Cardiac muscle cell (in vitro differentiated cells and primary cell): ENCODE results near the gene SKA3. TPM values are rescaled to one million over a fixed set of nuclear protein-coding genes. Genes with fewer than 3 reads are reported as not detected.
"Not testable (repeated sequence)": the region's sequence is repeated elsewhere in the genome, so short reads cannot be mapped to it uniquely, and the experiment has no call there.

Experiments used
- DNase-seq, 2 donors: peaks; one replicate each; pipeline versions ENCODE4 v3.0.0 to v3.0.0-alpha.2; 2010 to 2017; ENCODE audit warnings: low read depth in 1 of 2, low spot score in 1 of 2
- H3K27ac ChIP-seq: fragments of 200-600 bp; sonication (generic); 2 replicates; pipeline ENCODE4 v1.5.1; 2016
- H3K27me3 ChIP-seq: fragments of 200-600 bp; sonication (generic); 2 replicates; pipeline ENCODE4 v1.6.0; 2016; ENCODE audit warnings: control low read depth
- H3K36me3 ChIP-seq: fragments of 200-600 bp; sonication (generic); 2 replicates; pipeline ENCODE4 v1.5.1; 2016; ENCODE audit warnings: control low read depth
- H3K4me1 ChIP-seq: fragments of 200-600 bp; sonication (generic); 2 replicates; pipeline ENCODE4 v1.8.1; 2017; ENCODE audit warnings: low read depth, mild to moderate bottlenecking, mixed run types
- H3K4me3 ChIP-seq: fragments of 200-600 bp; sonication (generic); 2 replicates; pipeline ENCODE4 v1.5.1; 2016; ENCODE audit warnings: mild to moderate bottlenecking
- H3K9me3 ChIP-seq: fragments of 200-600 bp; sonication (generic); 2 replicates; pipeline ENCODE4 v1.5.1; 2017; ENCODE audit warnings: low read depth, mild to moderate bottlenecking, control low read depth
- polyA plus RNA-seq: library from polyadenylated mRNA; unstranded; fragments of >200 nt; fragmentation: Nextera tagmentation; extraction: Ambion mirVana; gene quantifications from 2 replicates; pipeline ENCODE4 v1.2.1, GENCODE V29; 2016
- total RNA-seq: library from RNA; depleted of rRNA; stranded (reverse); fragments of >200 nt; gene quantifications from 2 replicates; pipeline ENCODE4 v1.2.3, GENCODE V29; 2016
- TF ChIP-seq, protein P1 (sequence below): IDR thresholded peaks from 2 replicates; pipeline ENCODE4 v1.5.1; 2012; ENCODE audit warnings: low read depth, mild to moderate bottlenecking, low read length

SKA3 gene
- total and polyA plus RNA-seq, 2 experiments from 2014 or later: 5.1 to 7.8 TPM

DNA sequence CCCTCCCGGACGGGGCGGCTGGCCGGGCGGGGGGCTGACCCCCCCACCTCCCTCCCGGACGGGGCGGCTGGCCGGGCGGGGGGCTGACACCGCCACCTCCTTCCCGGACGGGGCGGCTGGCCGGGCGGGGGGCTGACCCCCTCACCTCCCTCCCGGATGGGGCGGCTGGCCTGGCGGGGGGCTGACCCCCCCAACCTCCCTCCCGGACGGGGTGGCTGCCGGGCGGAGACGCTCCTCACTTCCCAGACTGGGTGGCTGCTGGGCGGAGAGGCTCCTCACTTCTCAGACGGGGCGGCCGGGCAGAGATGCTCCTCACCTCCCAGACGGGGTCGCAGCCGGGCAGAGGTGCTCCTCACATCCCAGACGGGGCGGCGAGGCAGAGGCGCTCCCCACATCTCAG is 10.1 kb upstream of the SKA3 start:
- not testable (repeated sequence) for DNase-seq

DNA sequence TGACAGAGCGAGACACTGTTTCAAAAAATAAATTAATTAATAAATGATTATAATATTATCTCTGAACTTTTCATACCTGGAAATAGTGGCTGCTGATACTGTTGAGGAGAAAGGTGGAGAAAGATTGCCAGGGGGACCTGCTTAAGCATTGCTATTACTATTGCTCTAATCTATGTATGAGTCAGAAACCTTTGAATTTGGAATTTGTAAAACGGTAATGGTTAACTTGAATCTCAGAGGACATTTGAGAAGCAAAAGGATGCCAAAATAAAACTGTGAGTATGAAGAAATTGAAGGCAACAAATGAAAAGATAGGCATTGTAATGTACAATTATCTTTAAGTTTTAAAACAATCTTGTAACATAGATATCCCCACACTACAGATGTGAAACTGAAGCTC is 5.3 kb upstream of the SKA3 start:
- TF ChIP-seq, protein P1, sequence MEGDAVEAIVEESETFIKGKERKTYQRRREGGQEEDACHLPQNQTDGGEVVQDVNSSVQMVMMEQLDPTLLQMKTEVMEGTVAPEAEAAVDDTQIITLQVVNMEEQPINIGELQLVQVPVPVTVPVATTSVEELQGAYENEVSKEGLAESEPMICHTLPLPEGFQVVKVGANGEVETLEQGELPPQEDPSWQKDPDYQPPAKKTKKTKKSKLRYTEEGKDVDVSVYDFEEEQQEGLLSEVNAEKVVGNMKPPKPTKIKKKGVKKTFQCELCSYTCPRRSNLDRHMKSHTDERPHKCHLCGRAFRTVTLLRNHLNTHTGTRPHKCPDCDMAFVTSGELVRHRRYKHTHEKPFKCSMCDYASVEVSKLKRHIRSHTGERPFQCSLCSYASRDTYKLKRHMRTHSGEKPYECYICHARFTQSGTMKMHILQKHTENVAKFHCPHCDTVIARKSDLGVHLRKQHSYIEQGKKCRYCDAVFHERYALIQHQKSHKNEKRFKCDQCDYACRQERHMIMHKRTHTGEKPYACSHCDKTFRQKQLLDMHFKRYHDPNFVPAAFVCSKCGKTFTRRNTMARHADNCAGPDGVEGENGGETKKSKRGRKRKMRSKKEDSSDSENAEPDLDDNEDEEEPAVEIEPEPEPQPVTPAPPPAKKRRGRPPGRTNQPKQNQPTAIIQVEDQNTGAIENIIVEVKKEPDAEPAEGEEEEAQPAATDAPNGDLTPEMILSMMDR: no peak
- no peak for DNase-seq
- no peaks in the 10 kb centered on the region for H3K36me3 ChIP-seq
- no peak overlapping the region for H3K4me3 ChIP-seq
- H3K4me1 ChIP-seq: peaks cover 3% of the 10 kb centered on the region
- H3K27ac ChIP-seq: no peak overlapping the region
- H3K27me3 ChIP-seq: no peaks in the 10 kb centered on the region
- H3K9me3 ChIP-seq: no peaks in the 10 kb centered on the region

More for the DNA sequence above, 10.1 kb upstream of the SKA3 start:
- H3K9me3 ChIP-seq, H3K4me1 ChIP-seq, H3K36me3 ChIP-seq, H3K4me3 ChIP-seq, H3K27ac ChIP-seq, H3K27me3 ChIP-seq: not testable (repeated sequence)

DNA sequence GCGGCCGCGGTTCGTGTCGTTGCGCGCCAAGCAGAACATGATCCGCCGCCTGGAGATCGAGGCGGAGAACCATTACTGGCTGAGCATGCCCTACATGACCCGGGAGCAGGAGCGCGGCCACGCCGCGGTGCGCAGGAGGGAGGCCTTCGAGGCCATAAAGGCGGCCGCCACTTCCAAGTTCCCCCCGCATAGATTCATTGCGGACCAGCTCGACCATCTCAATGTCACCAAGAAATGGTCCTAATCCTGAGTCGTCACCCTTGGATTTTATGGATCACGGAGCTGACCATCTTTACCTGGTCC is 581 bp upstream of the SKA3 start:
- H3K27ac ChIP-seq: peak overlapping the region; percentile 96
- no peaks in the 10 kb centered on the region for H3K9me3 ChIP-seq
- H3K27me3 ChIP-seq: no peaks in the 10 kb centered on the region
- DNase-seq: no peak
- peaks cover 6% of the 10 kb centered on the region for H3K4me1 ChIP-seq
- TF ChIP-seq, protein P1: no peak
- H3K4me3 ChIP-seq: peak overlapping the region; percentile 89
- H3K36me3 ChIP-seq: no peaks in the 10 kb centered on the region

DNA sequence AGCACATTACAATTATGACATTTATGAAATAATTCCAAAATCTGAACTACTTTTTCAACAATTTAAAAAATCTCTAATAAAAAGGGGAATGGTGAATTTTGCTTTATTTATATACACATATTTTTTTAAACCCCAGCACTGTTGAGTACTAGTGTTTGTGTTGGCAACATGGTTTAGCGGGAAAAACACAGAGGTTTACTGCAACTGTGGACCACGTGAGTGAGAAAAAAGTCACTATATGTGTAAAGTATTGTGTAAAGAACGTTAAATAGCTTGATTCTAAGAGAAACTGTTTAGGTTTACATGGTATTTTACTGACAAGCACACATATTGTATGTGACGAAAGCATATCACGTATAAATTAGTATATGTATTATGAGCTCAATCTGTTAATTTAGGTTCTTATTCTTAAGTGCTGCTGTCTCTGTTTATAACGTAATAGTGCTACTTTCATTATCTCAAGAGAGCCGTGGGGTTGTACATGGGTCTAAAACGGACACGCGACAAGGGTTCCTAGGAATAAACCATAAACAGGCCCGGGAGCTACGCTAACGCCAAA is 617 bp downstream of the SKA3 start:
- no peaks in the 10 kb centered on the region for H3K27me3 ChIP-seq
- H3K4me3 ChIP-seq: peak overlapping the region; percentile 89
- H3K27ac ChIP-seq: peak overlapping the region; percentile 96
- peaks cover 6% of the 10 kb centered on the region for H3K4me1 ChIP-seq
- TF ChIP-seq, protein P1: no peak
- no peaks in the 10 kb centered on the region for H3K36me3 ChIP-seq
- peak in 1 of 2 donors; percentile 44 for DNase-seq
- no peaks in the 10 kb centered on the region for H3K9me3 ChIP-seq

DNA sequence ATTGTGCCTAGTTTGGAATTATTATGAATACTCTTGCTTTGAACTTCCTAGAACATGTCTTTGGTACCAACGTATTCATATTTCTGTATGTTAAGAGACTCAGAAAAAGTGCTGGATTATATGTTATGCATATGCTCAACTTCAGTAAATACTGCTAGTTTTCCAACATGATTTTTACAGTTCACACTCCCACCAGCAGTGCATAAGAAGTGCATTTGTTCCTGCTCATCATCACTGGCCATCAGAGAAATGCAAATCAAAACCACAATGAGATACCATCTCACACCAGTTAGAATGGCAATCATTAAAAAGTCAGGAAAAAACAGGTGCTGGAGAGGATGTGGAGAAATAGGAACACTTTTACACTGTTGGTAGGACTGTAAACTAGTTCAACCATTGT is 2.6 kb downstream of the SKA3 start:
- H3K4me3 ChIP-seq, H3K27me3 ChIP-seq, H3K4me1 ChIP-seq, H3K36me3 ChIP-seq, H3K9me3 ChIP-seq, DNase-seq, H3K27ac ChIP-seq: not testable (repeated sequence)

DNA sequence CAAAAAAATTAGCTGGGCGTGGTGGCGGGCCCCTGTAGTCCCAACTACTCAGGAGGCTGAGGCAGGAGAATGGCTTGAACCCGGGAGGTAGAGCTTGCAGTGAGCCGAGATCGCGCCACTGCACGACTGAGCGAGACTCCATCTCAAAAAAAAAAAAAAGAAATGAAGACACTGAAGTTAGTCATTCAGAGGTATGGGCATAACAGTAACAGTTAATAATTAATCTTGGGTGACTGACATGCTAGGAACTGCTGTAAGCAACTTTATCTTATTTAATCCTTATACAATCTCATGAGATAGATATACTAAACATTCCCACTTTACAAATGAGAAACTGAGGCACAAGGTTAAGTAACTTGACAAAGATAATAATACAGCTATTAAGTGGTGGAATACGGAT is 4.9 kb downstream of the SKA3 start:
- no peaks in the 10 kb centered on the region for H3K9me3 ChIP-seq
- H3K4me1 ChIP-seq: peaks cover 3% of the 10 kb centered on the region
- H3K27ac ChIP-seq: no peak overlapping the region
- TF ChIP-seq, protein P1: no peak
- no peaks in the 10 kb centered on the region for H3K36me3 ChIP-seq
- H3K4me3 ChIP-seq: no peak overlapping the region
- no peaks in the 10 kb centered on the region for H3K27me3 ChIP-seq
- no peak for DNase-seq

DNA sequence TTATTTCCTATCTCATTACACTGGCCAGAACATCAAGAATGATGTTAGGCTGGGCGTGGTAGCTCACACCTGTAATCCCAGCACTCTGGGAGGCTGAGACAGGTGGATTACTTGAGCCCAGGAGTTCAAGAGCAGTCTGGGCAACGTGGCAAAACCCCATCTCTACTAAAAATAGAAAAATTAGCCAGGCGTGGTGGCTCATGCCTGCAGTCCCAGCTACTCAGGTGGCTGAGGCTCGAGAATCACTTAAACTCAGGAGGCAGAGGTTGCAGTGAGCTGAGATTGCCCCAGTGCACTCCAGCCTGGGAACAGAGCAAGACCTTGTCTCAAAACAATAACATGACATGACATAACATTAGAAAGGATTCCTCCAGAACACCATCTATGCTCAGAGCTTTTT is 10.7 kb downstream of the SKA3 start:
- not testable (repeated sequence) for H3K27me3 ChIP-seq, H3K9me3 ChIP-seq
- peak overlapping the region; percentile 12 for H3K27ac ChIP-seq

More for the DNA sequence above, 10.7 kb downstream of the SKA3 start:
- not testable (repeated sequence) for DNase-seq, H3K36me3 ChIP-seq, H3K4me1 ChIP-seq, H3K4me3 ChIP-seq
